GM12873 (cell line): ENCODE results near the gene ANKRD6.
A peak's percentile ranks its signal among the peaks of the same experiment; 100 is the strongest.

Experiments
- TF ChIP-seq, protein P1 (sequence below): IDR thresholded peaks from 2 replicates; pipeline ENCODE4 v1.5.1; 2012; ENCODE audit warnings: low read depth, mild to moderate bottlenecking, moderate library complexity, low read length, control low read depth; ENCODE audit not compliant: insufficient read depth; ENCODE audit errors: missing control alignments

ANKRD6 gene

DNA sequence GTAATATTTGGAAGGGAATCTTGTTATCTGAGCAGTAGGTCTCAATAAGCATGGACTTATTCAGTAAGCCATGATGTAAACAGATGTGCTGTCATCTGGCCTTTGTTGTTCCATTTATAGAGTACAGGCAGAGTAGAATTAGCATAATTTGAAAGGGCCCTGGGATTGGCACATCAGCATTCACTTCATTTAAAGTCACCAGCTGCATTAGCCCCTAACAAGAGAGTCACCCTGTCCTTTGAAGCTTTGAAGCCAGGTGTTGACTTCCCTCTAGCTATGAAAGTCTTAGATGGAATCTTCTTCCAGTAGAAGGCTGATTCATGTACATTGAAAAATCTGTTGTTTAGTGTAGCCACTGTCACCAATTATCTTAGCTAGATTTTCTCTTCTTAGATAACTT, 95.9 kb downstream of the ANKRD6 start:
- TF ChIP-seq, protein P1, sequence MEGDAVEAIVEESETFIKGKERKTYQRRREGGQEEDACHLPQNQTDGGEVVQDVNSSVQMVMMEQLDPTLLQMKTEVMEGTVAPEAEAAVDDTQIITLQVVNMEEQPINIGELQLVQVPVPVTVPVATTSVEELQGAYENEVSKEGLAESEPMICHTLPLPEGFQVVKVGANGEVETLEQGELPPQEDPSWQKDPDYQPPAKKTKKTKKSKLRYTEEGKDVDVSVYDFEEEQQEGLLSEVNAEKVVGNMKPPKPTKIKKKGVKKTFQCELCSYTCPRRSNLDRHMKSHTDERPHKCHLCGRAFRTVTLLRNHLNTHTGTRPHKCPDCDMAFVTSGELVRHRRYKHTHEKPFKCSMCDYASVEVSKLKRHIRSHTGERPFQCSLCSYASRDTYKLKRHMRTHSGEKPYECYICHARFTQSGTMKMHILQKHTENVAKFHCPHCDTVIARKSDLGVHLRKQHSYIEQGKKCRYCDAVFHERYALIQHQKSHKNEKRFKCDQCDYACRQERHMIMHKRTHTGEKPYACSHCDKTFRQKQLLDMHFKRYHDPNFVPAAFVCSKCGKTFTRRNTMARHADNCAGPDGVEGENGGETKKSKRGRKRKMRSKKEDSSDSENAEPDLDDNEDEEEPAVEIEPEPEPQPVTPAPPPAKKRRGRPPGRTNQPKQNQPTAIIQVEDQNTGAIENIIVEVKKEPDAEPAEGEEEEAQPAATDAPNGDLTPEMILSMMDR, result no peak

DNA sequence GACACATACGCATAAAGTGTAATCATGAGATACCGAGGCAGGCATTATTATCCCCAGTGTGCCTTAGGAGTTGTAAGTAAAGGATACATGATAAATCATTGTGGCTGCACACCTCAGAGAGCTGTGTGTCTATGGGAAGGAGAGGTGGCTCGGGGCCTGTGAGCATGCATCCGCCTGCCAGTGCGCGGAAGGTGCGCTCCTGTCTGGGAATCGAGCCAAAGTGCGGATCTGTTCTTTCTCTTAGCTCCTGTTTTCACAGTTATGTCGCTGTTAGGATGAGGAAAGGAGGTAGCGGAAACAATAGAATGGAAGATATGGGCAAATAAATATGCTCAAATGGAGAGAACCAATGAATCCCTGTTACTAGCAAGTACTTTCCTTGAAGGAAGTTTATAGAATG, 98.0 kb downstream of the ANKRD6 start:
- TF ChIP-seq, protein P1, result no peak

DNA sequence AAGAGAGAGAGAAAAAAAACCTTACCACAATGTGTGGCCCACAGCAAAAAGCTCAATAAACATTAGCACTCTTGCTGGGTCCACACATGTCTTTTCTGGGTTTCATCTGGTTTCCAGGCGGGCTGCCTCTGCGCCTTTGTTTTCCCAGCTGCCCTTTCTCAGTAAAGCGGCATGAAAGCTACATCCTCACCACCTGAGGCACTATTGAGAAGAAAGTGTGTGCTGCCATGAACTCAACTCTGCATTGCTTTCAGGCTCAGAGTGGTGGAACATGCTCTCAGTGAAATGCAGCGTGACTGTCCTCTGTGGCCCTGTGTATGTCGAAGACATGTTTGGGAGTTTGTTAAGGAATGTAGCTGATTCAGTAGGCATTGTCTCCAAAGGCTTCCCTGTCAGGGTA, 103.3 kb downstream of the ANKRD6 start:
- TF ChIP-seq, protein P1, result peak; percentile 4

DNA sequence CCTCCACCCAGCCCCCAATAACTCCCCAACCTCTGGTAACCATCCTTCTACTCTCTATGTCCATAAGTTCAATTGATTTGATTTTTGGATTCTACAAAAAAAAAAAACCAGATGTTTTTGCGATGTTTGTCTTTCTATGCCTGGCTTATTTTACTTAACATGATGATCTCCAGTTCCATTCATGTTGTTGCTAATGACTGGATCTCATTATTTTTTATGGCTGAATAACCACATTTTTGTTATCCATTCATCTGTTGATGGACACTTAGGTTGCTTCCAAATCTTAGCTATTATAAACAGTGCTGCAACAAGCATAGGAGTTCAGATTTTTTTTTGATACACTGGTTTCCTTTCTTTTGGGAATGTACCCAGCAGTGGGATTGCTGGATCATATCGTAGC, 106.8 kb downstream of the ANKRD6 start:
- TF ChIP-seq, protein P1, result no peak

DNA sequence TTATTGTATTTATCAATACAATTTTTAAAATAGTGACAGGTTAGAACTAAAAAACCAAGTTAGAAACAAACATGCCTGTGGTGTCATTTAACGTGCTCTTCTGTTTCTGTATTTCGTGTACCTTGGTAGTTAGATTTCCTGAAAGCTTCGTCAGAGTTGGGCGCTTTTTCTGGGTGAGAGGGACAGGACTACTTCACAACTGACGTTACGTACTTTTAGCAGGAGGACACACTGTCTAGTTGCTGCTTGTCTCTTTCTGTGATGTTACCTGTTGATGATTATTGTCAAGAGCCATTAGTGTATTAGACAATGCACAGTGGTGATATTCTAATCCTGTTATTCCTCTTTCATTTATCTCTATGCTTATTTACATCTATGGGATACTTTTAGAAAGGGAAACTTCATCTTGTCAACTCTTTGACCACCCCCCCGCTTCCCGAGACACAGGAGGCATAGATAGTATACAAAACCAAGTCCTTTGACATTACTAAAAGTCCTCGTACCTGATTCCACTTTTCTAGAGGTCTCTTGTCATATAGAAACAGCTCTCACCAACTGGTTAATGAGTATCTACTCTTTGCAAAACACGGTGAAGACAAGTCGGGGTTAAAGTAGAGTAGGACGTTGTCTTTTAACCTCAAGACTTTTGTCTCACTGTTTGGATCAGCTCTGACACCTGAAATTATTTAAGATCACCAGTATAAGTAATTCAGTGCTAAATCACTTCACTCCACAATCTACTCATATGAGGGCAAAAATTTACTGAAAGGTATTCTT, 109.3 kb downstream of the ANKRD6 start:
- TF ChIP-seq, protein P1, result no peak

DNA sequence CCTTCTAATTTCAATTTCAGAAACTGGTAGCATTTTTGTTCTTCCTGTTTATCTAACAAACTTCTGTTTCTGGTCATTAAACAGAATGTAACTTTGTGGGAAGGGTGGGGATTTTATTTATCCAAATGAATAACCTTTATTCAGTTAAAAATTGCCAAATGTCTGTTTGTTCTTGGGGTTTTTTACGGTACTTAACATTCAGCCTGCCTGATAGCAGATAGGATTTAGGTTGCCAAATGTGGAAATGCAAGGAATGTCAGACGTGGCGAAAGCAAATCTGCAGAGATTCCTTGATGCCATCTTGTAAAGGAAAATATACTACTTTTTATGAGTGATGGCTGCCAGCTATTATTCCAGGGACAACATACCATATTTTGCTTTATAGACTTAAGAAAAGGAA, 109.9 kb downstream of the ANKRD6 start:
- TF ChIP-seq, protein P1, result no peak

DNA sequence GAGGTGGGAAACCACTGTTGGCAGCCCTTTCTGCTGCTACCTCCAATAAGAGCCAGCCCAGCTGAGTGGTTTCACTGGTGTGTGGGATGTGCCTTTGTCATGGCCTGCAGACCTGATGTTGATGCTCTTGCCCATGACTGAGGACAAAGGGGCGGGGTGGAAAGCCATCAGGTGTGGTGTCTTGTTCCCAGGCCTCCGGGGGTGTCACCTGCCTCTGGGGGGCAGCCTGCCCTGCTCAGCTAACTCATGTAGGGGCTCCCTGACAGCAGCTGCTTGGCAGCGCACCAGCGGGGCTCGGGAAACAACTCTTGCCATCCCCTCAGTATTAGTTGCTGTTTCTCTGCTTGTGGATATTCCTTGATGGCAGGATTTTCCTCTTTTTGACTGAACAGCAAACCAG, 114.3 kb downstream of the ANKRD6 start:
- TF ChIP-seq, protein P1, result no peak

DNA sequence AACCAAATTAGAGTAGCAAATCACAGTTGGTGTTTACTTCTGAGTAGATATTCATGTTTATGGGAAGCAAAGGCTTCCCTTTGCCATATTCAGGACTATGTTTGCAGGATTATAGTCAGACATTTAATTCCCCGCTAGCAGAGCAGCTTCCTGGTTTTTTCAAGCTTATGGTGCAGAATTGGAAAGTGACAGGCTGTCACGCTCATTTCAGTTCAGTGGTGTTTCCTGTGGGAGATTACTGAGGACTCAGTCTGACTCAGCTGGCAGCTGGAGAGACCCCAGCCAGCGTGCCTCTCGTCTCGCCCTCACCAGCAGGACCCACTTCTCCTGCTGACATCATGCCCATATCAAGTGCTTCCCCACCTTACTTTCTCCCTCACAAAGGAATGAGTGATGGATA, 120.5 kb downstream of the ANKRD6 start:
- TF ChIP-seq, protein P1, result no peak
